HG03442 (cell line): Measurements from ENCODE around the gene ING5.
A peak's percentile ranks its signal among the peaks of the same experiment; 100 is the strongest.

Experiments used
- ATAC-seq: cut with Tn5 transposase; IDR thresholded peaks from one replicate; pipeline ENCODE4 v1.9.1; 2021; ENCODE audit warnings: mild to moderate bottlenecking, moderate library complexity; ENCODE audit not compliant: unreplicated experiment

ING5 gene

DNA sequence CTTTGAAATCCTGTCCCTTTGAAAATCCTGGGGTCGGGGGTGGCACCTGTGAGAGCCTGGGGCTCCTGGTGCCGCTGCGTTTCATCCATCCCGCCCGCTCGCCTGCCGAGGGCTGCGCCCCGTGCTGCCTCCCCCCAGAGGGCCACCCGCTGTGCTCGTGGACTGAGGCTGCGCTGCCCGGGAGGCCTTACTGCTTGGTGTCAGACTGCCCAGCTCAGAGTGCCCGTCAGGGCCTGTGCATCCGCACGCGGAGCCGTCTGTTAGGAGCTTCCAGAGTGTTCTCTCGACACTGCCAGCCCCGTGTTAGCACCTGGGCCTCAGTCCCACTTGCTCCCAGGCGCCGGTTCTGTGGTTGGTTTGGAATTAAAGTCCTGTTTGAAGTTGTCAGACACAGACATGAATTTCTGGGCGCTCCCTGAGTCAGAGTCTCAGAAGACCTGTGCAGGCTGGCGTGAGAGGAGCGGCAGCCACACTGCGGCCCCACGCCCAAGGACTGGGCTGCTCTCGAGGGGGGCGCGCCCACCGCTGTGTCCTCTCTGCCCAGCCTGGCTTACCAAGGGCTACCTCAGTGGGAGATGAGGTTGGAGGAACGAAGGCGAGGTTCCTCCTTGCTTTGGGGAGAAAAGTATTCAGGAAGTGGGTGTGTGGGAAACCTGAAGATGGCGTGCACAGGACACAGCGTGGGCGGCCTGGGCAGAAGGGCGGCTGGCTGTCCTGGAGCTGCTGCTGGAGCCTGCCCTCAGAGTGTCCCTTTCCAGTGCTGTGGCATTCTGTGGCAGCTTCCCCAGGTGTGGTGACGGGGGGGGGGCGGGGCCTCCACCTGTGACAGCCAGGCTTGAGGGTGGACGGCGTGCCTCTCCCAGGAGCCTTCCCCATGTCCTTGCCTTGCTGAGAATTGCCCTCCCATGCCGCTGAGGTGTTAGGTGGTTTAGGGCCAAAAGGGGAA is 29.3 kb upstream of the ING5 start:
- ATAC-seq = no peak

DNA sequence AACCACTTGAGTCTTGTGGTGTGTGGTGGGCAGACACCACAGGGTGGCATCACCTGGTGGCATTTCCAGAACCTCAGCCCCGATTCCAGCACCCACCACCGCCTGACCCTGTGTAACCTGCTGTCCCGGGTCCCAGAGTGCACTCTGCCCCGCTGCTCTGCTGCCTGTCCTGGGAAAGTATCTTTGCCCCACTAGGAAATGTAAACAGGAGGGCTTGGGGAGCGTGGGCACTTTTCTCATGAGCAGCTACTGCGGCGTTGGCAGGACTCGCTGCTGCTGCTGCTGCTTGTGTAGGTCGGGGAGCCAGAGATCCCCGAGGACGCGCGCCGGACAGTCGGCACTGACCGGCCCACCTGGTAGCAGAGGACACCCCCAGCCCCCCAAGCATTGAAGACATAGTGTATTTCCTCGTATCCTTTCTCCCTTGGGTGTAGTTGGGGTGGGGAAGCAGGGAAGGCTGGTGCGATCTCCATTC is 28.6 kb upstream of the ING5 start:
- ATAC-seq = no peak

DNA sequence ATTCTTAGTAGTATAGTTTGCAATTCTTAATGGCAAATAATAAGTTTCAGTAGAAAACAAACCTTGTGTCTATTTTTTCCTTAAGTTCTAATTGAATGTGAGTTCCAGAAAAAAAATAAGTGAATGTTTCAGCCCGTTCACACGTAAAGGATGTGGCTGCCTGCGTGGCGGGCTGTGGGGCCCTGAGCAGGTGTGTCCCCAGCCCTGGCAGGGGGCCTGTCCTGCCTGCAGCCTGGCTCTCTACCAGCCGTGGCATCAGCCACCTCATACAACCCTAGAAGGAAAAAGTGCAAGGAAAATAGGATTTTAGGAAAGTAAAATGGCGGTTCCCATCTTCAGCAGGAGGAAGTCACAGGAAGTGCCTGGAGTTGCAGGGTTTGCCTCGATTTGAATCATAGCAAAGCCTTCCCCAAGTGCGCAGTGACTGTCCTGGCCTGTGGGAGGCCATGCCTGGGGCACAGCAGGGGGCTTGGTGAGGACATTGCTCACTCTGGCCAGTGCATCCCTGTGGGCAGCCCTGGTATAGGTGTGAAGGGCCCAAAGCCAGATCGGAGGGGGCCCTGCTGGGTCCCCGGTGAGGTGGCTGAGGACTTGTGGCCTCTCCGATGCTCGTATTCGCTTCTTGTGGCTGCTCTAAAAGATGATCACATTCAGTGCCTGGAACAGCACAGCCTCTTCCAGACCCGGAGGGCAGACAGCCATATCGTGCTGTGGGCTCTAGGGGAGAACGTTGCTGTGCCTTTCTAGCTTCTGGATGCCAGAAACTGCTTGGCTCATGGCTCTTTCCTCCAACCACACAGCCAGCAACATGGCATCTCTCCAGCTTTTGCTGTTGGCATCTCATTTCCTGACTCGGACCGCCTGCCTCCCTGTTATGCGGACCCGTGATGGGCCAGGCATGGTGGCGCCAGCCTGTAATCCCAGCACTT is 27.8 kb upstream of the ING5 start:
- ATAC-seq = no peak

DNA sequence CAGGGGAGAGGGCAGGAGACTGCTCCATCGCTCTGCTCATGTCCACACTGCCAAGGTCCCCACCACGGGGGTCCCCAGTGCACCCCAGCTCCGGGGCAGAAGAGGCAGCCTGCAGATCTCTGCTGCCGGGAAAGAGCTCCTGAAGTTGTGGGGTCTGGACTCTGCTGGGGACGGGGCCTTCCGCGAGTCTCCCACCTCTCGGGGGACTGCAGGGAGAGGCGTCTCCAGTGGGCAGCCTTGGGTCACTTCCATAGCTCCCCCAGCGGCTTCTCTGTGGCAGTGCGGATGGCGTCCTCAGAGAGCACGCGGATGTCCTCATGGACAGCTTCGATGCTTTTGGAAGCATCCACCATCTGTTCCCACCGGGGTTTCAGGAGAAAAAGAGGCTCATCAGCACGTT is 26.0 kb upstream of the ING5 start:
- no peak for ATAC-seq

DNA sequence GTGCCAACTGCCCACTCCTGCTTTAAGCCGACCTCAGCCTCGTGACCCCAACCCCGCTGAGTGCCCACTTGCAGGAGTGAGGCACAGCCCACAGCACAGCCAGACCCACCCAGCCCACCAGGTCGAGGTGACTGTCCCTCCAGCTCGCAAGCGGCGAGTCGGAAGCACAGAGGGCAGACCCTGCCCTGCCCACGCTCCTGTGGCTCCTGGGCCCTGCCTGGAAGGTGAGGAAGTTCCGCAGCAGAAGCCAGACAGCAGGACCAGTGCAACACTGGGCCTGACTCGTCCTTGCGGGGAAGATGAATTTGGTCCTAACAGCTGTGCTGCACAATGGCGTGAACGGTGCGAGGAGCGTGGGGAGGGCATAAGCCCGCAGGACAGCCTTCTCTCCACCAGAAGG is 25.2 kb upstream of the ING5 start:
- ATAC-seq = no peak

DNA sequence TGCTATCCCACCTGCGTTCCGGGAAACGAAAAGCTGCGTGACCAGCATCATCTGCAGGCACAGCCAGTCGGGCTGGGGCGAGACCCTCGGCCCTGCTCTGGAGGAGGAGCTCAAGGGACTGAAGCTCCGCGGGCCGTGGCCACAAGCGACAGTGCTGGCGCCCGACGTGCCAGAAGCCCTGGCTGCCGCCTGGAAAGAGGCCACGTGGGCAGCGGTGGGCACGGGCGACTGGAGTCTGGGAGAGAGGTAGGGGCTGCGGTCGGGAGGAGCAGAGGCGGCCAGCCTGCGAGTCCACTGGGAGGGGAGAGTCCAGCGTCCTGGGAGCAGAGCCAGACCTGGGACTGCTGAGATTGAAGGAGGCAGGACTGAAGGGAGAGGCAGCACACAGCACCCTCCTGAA is 24.4 kb upstream of the ING5 start:
- no peak for ATAC-seq

DNA sequence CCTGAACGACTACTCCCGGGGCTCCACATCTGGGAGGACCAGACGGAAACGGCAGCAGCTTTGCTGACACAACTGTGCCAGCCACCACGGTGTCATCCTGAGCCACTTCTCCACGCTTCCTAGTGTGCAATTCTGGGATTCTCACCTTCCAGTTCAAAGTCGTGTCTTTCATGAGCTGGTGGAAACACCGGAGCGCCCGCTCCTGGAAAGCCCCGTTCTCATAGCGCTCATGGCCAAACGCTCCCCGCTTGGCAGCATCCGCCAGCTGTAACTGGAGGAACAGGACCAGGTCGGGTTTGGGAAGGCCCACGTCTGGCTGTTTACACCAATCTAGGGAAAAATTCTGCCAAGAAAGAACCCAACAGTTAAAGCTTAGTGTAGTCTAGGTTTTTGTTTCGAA is 23.5 kb upstream of the ING5 start:
- no peak for ATAC-seq

DNA sequence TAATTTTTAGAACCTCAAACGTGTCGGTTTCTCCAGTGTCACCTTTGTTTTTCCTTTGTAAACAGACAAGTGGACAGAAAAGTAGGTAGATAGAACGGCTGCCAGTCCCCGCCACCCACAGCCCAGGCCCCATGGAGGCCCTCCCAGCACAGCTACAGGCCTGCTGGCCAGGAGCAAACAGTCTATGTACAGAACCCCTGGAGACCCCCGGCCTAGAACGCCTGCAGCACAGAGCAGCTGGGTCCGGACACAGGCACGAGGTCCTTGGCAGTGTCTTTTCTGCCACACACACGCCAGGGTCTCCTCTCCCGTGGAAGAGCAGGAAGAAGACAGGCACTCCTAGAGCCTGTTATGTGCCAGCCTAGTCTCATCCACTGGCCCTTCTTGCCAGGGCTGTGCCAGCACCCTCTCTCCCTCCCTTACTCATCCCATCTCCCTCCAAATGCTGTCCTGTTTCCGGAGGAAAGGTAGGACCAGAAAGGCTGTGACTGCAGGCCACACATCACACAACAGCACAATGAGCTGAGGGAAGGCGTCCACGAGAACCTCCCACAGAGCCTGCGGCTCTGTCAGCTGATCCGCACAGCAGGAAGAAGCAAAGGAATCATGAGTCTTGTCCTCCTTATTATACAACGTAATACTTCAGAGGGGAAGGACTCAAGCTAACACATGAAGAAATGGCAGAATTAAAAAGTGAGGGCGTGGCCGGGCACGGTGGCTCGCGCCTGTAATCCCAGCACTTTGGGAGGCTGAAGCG is 22.9 kb upstream of the ING5 start:
- ATAC-seq = no peak

DNA sequence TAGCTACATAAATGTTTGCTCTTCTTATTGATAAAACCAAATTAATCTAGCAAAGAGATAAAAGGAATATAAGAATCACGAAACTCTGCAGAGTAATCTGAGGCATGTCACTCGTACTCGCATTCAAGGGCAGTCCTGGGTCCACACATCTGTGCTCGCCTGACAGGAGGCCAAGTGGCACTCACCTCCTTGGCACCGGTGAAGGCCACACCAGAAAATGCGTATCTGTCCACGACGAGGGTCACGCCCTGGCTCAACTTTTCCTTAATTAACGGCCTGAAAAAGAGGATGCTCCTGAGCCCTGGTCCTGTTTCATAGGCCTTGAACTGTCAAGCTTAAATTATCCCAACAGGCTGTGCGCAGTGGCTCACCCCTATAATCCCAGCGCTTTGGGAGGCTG is 21.8 kb upstream of the ING5 start:
- ATAC-seq = no peak

DNA sequence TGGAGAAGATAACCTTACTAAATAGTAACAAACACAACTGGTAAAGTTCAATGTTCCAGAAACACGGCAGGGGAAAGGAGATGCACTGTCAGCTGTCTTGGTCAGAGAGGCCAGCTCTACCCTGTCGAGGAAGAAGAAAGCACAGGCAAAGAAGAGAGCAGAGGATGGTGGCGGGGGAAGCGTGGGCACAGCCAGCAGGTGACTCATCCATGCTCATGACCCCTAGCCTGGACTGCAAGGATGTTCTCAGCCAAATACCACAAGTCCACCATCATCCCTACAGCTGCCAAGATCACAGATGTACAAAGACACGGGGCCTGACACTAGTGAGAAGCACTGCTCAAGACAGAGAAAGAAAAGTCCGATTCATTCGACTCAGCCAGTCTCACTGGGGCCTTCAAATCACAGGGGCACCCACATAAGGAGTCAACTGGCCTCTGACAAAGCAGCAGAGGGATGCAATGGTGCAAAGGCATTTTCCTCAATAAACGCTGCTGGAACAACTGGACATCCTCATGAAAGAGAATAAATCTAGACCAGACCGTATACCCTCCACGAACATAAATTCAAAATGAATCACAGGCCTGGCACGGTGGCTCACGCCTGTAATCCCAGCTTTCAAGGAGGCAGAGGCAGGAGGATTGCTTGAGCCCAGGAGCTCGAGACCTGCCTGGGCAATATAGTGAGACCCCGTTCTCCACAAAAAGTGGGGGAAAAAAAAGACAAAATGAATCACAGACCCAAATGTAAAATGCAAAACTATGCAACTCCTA is 20.8 kb upstream of the ING5 start:
- no peak for ATAC-seq

DNA sequence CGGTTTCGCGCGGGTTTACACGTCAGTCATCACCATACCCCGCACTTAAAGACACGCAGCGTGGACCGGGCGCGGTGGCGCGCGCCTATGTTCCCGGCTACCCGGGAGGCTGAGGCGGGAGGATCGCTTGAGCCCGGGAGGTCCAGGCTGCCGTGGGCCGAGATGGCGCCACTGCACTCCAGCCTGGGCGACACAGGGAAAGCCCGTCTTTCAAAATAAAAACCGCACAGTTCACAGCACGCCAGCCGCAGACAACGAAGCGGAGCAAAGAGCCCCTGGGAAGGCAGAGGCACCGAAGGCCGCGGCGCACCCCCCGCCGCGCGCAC is 15.6 kb upstream of the ING5 start:
- peak; percentile 4 for ATAC-seq

DNA sequence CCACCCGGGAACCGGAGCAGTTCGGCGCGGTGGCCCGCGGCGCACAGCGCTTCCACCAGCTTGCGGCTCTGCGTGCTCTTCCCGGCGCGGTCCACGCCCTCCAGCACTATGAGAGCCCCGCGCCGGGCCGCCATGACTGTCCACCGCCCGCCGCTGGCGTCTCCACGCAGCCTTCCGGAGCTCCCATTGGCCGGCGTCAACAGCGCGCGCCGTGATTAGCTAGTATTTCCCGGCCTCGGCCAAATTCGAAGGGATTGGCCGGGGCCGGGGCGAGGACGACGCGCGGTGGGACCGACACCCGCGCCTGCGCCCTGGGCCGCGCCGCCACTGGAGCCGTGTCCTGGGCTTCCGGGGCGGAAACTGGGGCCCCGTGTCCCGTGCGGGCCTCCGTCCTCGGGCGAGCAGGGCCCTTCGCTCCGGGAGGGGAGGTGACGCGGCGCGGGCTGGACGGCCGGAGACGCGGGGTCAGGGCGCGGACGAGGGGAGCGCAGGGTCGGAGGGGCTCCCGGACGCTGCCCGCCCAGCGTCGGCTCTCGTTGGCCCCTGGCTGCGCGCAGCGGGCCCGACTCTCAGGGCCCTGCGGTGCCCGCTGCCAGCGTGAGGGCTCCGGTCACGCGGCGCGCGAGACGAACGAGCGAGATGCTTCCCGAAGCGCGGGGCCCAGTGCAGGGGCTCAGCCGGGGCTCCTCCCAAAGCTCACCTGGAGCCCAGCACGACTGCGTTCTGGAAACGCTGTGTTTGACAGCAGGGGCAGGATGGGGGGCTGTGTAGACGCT is 15.0 kb upstream of the ING5 start, which contains the start of gene DTYMK:
Gene DTYMK, minus strand, starts transcription at position 166 of the 776 bp plus-strand sequence. Its CDS starts 32 bp downstream, at position 134.
- ATAC-seq = peak; percentile 89

DNA sequence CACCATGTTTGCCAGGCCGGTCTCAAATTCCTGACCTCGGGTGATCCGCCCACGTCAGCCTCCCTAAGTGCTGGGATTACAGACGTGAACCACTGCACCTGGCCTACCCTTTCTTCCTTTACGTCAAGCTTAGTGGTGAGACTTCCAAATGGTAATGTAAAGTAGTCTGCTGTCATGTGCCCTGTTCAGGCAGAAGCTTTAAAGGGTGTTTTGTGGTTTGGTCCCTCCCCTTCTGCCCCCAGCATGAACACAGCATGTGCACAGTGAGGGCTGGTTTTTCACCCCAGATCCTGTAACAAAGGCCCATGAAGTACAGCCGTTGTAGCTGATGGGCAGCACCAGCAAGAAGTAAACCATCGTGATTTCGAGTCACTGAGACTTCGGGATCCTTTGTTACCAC is 12.5 kb upstream of the ING5 start:
- no peak for ATAC-seq

DNA sequence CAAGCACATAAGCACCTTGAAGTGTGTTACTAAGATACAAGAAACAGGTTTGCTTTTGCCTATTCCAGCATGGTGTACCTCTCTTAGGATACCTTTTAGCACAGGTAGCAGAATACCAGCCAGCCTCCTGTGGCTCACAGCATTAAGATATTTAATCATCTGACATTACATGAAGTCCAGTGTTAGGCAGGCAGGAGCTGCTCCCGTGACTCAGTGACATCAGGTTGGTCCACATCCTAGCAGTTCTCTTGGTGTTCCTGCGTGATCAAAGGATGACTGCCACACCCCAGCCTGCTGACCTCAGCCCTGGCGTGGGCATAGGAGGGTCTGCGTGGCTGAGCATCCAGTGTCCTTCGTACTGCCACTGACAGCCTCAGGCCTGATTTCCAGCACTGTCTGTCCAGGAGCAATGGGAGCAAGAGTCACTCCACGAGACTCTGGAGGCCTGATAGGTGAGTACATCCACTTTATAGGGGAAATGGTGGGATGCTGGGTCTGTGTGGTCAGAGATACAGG is 11.6 kb upstream of the ING5 start:
- no peak for ATAC-seq

DNA sequence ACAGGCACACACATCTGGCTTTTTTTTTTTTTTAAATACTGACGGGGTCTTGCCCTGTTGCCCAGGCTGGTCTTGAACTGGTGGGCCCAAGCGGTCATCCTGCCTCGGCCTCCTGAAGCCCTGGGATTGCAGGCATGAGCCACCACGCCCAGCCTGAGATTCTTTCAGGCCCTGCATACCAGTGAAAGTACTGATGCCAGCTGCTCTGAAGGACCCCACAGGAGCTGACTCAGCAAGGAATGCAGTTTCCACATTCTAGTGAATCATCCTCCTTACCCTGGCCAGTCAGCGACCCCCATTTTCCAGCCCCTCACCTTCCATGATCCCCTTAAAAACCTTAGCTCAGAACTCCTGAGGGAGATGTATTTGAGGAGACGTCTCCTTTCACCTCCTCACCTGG is 9.4 kb upstream of the ING5 start:
- ATAC-seq = no peak

DNA sequence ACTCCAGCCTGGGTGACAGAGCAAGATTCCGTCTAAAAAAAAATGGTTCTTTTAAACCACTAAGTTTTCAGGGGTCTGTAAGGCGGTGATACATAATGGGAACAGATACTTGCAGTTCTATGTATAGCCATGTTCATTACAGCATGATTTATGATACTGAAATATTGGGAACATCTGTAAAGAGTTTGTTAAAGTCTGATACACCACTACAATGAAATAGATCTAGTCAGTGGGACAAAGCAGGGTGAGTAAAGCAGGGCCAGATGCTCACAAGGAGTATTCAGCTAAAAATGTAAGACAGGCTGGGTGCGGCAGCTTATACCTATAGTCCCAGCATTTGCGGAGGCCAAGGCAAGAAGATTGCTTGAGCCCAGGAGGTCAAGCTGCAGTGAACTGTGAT is 6.2 kb upstream of the ING5 start:
- no peak for ATAC-seq

DNA sequence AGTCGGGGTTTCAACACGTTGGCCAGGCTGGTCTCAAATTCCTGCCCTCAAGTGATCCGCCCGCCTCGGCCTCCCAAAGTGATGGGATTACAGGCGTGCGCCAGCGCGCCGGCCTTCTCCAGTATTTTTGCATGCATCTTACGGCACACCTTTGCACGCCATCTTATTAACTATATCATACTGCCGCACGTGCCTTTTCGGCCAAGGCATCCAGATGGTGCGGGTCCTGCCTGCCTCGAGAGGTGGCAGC is 765 bp upstream of the ING5 start:
- ATAC-seq = no peak

DNA sequence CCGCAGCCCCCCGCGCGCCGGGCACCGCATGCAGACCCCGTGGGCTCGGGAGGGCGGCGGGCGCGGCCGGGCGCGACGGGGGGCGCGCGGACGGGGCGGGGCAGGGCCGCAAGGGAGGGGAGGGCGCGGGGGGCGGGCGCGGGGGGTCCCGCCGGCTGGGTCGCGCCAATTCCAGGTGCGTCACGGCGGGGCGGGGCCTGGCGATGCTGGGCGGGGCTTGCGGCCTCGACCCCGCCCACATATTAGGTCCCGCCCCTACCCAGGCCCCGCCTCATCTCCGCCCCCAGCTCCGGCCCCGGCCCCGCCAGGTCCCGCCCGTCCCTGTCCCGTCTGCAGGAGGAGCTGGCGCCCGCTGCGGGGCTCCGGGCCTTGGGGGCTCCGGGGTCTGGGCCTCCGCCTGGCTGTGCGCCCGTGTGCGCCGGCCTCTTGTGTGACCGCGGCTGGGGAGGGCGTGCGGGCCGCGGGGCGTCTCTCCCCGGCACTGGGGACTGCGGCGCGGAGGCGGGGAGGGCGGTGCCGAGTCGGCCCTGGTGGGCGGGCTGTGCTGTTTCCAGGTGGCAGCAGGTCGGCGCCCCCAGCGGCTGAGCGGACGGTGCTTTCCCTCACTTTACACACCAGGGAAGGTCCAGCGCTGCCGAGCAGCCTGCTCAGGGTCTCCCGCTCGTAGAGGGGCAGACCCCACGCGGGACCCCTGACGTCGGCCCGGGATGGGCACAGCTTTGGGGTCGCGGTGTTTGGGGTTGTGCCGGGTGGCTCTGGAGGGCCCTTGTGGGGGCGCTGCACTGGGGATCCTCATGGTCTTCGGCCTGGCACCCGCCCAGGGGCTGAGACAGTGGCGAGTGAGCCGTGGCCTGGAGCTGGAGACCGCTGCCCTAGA is 554 bp downstream of the ING5 start:
- ATAC-seq = peak; percentile 69
